IPS-20b (cell line): ENCODE data around the gene LAMTOR3.
"Not testable (repeated sequence)": the region's sequence is repeated elsewhere in the genome, so short reads cannot be mapped to it uniquely, and the experiment has no call there.

Experiments
- H3K27ac ChIP-seq: one replicate; pipeline ENCODE4 v1.5.1; 2013; ENCODE audit warnings: low read length
- H3K27me3 ChIP-seq: 2 replicates; pipeline ENCODE4 v1.6.1; 2013; ENCODE audit warnings: mild to moderate bottlenecking, low read length, inconsistent platforms; ENCODE audit not compliant: insufficient read depth
- H3K36me3 ChIP-seq: 2 replicates; pipeline ENCODE4 v1.6.1; 2013; ENCODE audit warnings: low read depth, mild to moderate bottlenecking, inconsistent platforms, low read length, moderate library complexity; ENCODE audit not compliant: insufficient read depth
- H3K4me1 ChIP-seq: 2 replicates; pipeline ENCODE4 v1.6.1; 2013; ENCODE audit warnings: mild to moderate bottlenecking, control low read depth, inconsistent platforms, low read length, moderate library complexity; ENCODE audit not compliant: insufficient read depth
- H3K4me3 ChIP-seq: 2 replicates; pipeline ENCODE4 v1.5.1; 2013; ENCODE audit warnings: mild to moderate bottlenecking, low read length, inconsistent platforms
- H3K9ac ChIP-seq: 2 replicates; pipeline ENCODE4 v1.6.1; 2013; ENCODE audit warnings: low read depth, mild to moderate bottlenecking, inconsistent platforms, low read length, moderate library complexity
- H3K9me3 ChIP-seq: 2 replicates; pipeline ENCODE4 v1.6.1; 2013; ENCODE audit warnings: mild to moderate bottlenecking, low read depth, low read length, inconsistent platforms; ENCODE audit not compliant: insufficient read depth

Gene LAMTOR3

GRCh38 chr4:99845179-99845578 is 49.0 kb downstream of the LAMTOR3 start:
- Histone ChIP-seq H3K4me3 (no peak overlapping the region), H3K9me3 (no peaks in the 10 kb centered on the region), H3K4me1 (no peaks in the 10 kb centered on the region), H3K36me3 (no peaks in the 10 kb centered on the region), H3K27me3 (no peaks in the 10 kb centered on the region), H3K9ac (no peak overlapping the region), H3K27ac (no peak overlapping the region)

- no peaks in the 10 kb centered on the region for H3K4me1 ChIP-seq
- no peak overlapping the region for H3K4me3 ChIP-seq
- no peaks in the 10 kb centered on the region for H3K9me3 ChIP-seq
- no peak overlapping the region for H3K27ac ChIP-seq
- H3K27me3 ChIP-seq, result no peaks in the 10 kb centered on the region
- no peaks in the 10 kb centered on the region for H3K36me3 ChIP-seq
- H3K9ac ChIP-seq, result no peak overlapping the region
Measured at GRCh38 chr4:99844048-99844447, 50.2 kb downstream of the LAMTOR3 start.

GRCh38 chr4:99843413-99843812 is 50.8 kb downstream of the LAMTOR3 start:
- Histone ChIP-seq H3K9ac (no peak overlapping the region), H3K9me3 (no peaks in the 10 kb centered on the region), H3K27ac (no peak overlapping the region), H3K4me1 (no peaks in the 10 kb centered on the region), H3K27me3 (no peaks in the 10 kb centered on the region), H3K4me3 (no peak overlapping the region), H3K36me3 (no peaks in the 10 kb centered on the region)

- Histone ChIP-seq H3K36me3 (no peaks in the 10 kb centered on the region), H3K27ac (no peak overlapping the region), H3K9ac (no peak overlapping the region), H3K4me1 (no peaks in the 10 kb centered on the region), H3K4me3 (no peak overlapping the region), H3K27me3 (no peaks in the 10 kb centered on the region), H3K9me3 (no peaks in the 10 kb centered on the region)
Measured at GRCh38 chr4:99841129-99841528, 53.1 kb downstream of the LAMTOR3 start.

- H3K4me3 ChIP-seq, result no peak overlapping the region
- no peaks in the 10 kb centered on the region for H3K9me3 ChIP-seq
- H3K27me3 ChIP-seq, result no peaks in the 10 kb centered on the region
- H3K36me3 ChIP-seq, result no peaks in the 10 kb centered on the region
- H3K4me1 ChIP-seq, result no peaks in the 10 kb centered on the region
- no peak overlapping the region for H3K9ac ChIP-seq
- no peak overlapping the region for H3K27ac ChIP-seq
Measured at GRCh38 chr4:99838927-99839326, 55.3 kb downstream of the LAMTOR3 start.

GRCh38 chr4:99835942-99836341 is 58.3 kb downstream of the LAMTOR3 start:
- no peak overlapping the region for H3K27ac ChIP-seq
- H3K36me3 ChIP-seq, result no peaks in the 10 kb centered on the region
- H3K4me3 ChIP-seq, result no peak overlapping the region
- H3K9me3 ChIP-seq, result no peaks in the 10 kb centered on the region
- no peak overlapping the region for H3K9ac ChIP-seq
- no peaks in the 10 kb centered on the region for H3K4me1 ChIP-seq
- no peaks in the 10 kb centered on the region for H3K27me3 ChIP-seq

- H3K36me3 ChIP-seq, result no peaks in the 10 kb centered on the region
- no peaks in the 10 kb centered on the region for H3K27me3 ChIP-seq
- H3K4me3 ChIP-seq, result no peak overlapping the region
- no peaks in the 10 kb centered on the region for H3K9me3 ChIP-seq
- H3K27ac ChIP-seq, result no peak overlapping the region
- H3K4me1 ChIP-seq, result no peaks in the 10 kb centered on the region
- no peak overlapping the region for H3K9ac ChIP-seq
Measured at GRCh38 chr4:99834569-99834968, 59.7 kb downstream of the LAMTOR3 start.

- Histone ChIP-seq H3K4me3 (no peak overlapping the region), H3K9me3 (no peaks in the 10 kb centered on the region)
Measured at GRCh38 chr4:99833756-99834155, 60.5 kb downstream of the LAMTOR3 start.

GRCh38 chr4:99832758-99833157 is 61.5 kb downstream of the LAMTOR3 start:
- H3K9ac ChIP-seq, result no peak overlapping the region
- no peak overlapping the region for H3K27ac ChIP-seq
- H3K4me1 ChIP-seq, result no peaks in the 10 kb centered on the region
- no peaks in the 10 kb centered on the region for H3K36me3 ChIP-seq
- no peaks in the 10 kb centered on the region for H3K27me3 ChIP-seq
- no peaks in the 10 kb centered on the region for H3K9me3 ChIP-seq
- no peak overlapping the region for H3K4me3 ChIP-seq

More at GRCh38 chr4:99833756-99834155, 60.5 kb downstream of the LAMTOR3 start:
- Histone ChIP-seq H3K27me3 (no peaks in the 10 kb centered on the region), H3K36me3 (no peaks in the 10 kb centered on the region), H3K9ac (no peak overlapping the region), H3K4me1 (no peaks in the 10 kb centered on the region), H3K27ac (no peak overlapping the region)

- H3K27ac ChIP-seq, result no peak overlapping the region
- no peak overlapping the region for H3K9ac ChIP-seq
- H3K9me3 ChIP-seq, result no peaks in the 10 kb centered on the region
- H3K27me3 ChIP-seq, result no peaks in the 10 kb centered on the region
- no peaks in the 10 kb centered on the region for H3K4me1 ChIP-seq
- no peak overlapping the region for H3K4me3 ChIP-seq
- H3K36me3 ChIP-seq, result no peaks in the 10 kb centered on the region
Measured at GRCh38 chr4:99832321-99832720, 61.9 kb downstream of the LAMTOR3 start.

GRCh38 chr4:99830051-99830450 is 64.2 kb downstream of the LAMTOR3 start:
- H3K9ac ChIP-seq, H3K4me1 ChIP-seq, H3K27ac ChIP-seq, H3K36me3 ChIP-seq, H3K9me3 ChIP-seq, H3K27me3 ChIP-seq, H3K4me3 ChIP-seq: not testable (repeated sequence)

- Histone ChIP-seq H3K9ac (no peak overlapping the region), H3K9me3 (no peaks in the 10 kb centered on the region), H3K27ac (no peak overlapping the region), H3K36me3 (no peaks in the 10 kb centered on the region), H3K4me1 (no peaks in the 10 kb centered on the region), H3K27me3 (no peaks in the 10 kb centered on the region), H3K4me3 (no peak overlapping the region)
Measured at GRCh38 chr4:99828477-99828876, 65.8 kb downstream of the LAMTOR3 start.
